BE2C (cell line): ENCODE results near the gene NAA80.

Source experiments
- DNase-seq: peaks from one replicate; pipeline ENCODE4 v3.0.0-alpha.2; 2020
- H3K27me3 ChIP-seq: fragments of 250-450 bp; sonication (Bioruptor Pico); 2 replicates; pipeline ENCODE4 v1.5.1; 2020; ENCODE audit warnings: mild to moderate bottlenecking
- H3K36me3 ChIP-seq: fragments of 250-450 bp; sonication (Bioruptor Pico); 2 replicates; pipeline ENCODE4 v1.5.1; 2020; ENCODE audit warnings: mild to moderate bottlenecking
- H3K4me1 ChIP-seq: fragments of 250-450 bp; sonication (Bioruptor Pico); 2 replicates; pipeline ENCODE4 v1.5.1; 2020
- H3K4me3 ChIP-seq: 2 replicates; pipeline ENCODE4 v1.5.1; 2011; ENCODE audit warnings: low read depth, low read length
- H3K9me3 ChIP-seq: fragments of 250-450 bp; sonication (Bioruptor Pico); 2 replicates; pipeline ENCODE4 v1.5.1; 2020
- CTCF ChIP-seq: IDR thresholded peaks from 2 replicates; pipeline ENCODE4 v1.5.1; 2012; ENCODE audit warnings: mild to moderate bottlenecking, low read depth, low read length

NAA80 gene

GRCh38 chr3:50299638-50299928 lies 378 bp upstream of the NAA80 start:
- no peaks in the 10 kb centered on the region; the same call in 1 of the 2 replicates for H3K4me1 ChIP-seq
- H3K9me3 ChIP-seq: no peaks in the 10 kb centered on the region
- H3K4me3 ChIP-seq: peak overlapping the region; percentile 41
- no peak for DNase-seq
- no peak for TF ChIP-seq CTCF
- H3K27me3 ChIP-seq: no peaks in the 10 kb centered on the region
- no peaks in the 10 kb centered on the region for H3K36me3 ChIP-seq

- TF ChIP-seq CTCF: no peak
- Histone ChIP-seq H3K27me3 (no peaks in the 10 kb centered on the region), H3K4me3 (peak overlapping the region; percentile 72), H3K9me3 (no peaks in the 10 kb centered on the region), H3K4me1 (no peaks in the 10 kb centered on the region; the same call in 1 of the 2 replicates), H3K36me3 (no peaks in the 10 kb centered on the region)
- no peak for DNase-seq
Measured at GRCh38 chr3:50297896-50298725, 1.1 kb downstream of the NAA80 start.

DNA sequence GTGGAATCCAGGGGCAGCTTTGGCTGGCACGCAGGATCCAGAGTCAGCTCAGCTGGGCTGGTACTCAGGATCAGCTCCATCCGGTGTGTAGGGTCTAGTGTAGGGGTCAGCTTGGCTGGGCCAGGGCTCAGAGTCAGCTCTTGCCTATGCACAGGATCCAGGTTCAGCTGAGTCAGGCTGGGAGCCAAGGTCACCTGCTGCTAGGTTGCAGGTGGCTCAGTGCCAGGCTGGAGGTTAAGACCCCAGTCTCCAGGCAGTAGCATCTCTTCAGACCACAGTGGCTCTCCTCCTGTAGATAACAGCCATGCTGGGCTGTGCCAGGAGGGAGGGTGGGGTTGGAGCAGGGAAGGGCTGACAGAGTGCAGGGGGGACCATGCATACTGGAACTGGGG lies 1.8 kb downstream of the NAA80 start:
- Histone ChIP-seq H3K9me3 (no peaks in the 10 kb centered on the region), H3K27me3 (no peaks in the 10 kb centered on the region), H3K36me3 (no peaks in the 10 kb centered on the region), H3K4me1 (no peaks in the 10 kb centered on the region; the same call in 1 of the 2 replicates), H3K4me3 (no peak overlapping the region)
- TF ChIP-seq CTCF: no peak
- no peak for DNase-seq

- no peak for TF ChIP-seq CTCF
- Histone ChIP-seq H3K27me3 (no peaks in the 10 kb centered on the region), H3K4me3 (no peak overlapping the region), H3K4me1 (no peaks in the 10 kb centered on the region; the same call in 1 of the 2 replicates), H3K36me3 (no peaks in the 10 kb centered on the region), H3K9me3 (no peaks in the 10 kb centered on the region)
- no peak for DNase-seq
Measured at GRCh38 chr3:50296721-50297383, 2.4 kb downstream of the NAA80 start.

- no peak overlapping the region for H3K4me3 ChIP-seq
- no peaks in the 10 kb centered on the region for H3K27me3 ChIP-seq
- no peaks in the 10 kb centered on the region; the same call in 1 of the 2 replicates for H3K4me1 ChIP-seq
- no peak for TF ChIP-seq CTCF
- no peaks in the 10 kb centered on the region for H3K36me3 ChIP-seq
- H3K9me3 ChIP-seq: no peaks in the 10 kb centered on the region
- DNase-seq: no peak
Measured at GRCh38 chr3:50295553-50296431, 3.4 kb downstream of the NAA80 start.
